Neural crest cell (in vitro differentiated cells): ENCODE data around the gene TECTA. TPM values are rescaled to one million over a fixed set of nuclear protein-coding genes. Genes with fewer than 3 reads are reported as not detected.

Experiments
- DNase-seq: peaks from one replicate; pipeline ENCODE4 v3.0.0; 2021; ENCODE audit warnings: low read depth, mixed read lengths, low spot score
- H3K27ac Mint-ChIP-seq: one replicate; pipeline ENCODE4 v1.8.0; 2021; ENCODE audit warnings: mild to moderate bottlenecking, mixed read lengths; ENCODE audit not compliant: unreplicated experiment
- H3K27me3 Mint-ChIP-seq: 2 replicates; pipeline ENCODE4 v1.8.0; 2021; ENCODE audit warnings: low read depth, mild to moderate bottlenecking, mixed read lengths
- H3K36me3 Mint-ChIP-seq: 2 replicates; pipeline ENCODE4 v1.8.0; 2021; ENCODE audit warnings: low read depth, mild to moderate bottlenecking, mixed read lengths
- H3K4me1 Mint-ChIP-seq: 2 replicates; pipeline ENCODE4 v1.8.0; 2021; ENCODE audit warnings: mixed read lengths
- H3K4me3 Mint-ChIP-seq: one replicate; pipeline ENCODE4 v1.8.0; 2021; ENCODE audit warnings: mild to moderate bottlenecking, mixed read lengths
- H3K9me3 Mint-ChIP-seq: 2 replicates; pipeline ENCODE4 v1.8.0; 2021; ENCODE audit warnings: mixed read lengths
- total RNA-seq: library from RNA; stranded (reverse); gene quantifications from 2 replicates; pipeline ENCODE4 v1.2.1, GENCODE V29; 2021
- TF ChIP-seq, protein P1 (sequence below): fragments of 200-600 bp; sonication (generic); conservative IDR thresholded peaks from 2 replicates; pipeline ENCODE4 v1.5.0; 2021; ENCODE audit warnings: antibody characterized with exemption, mild to moderate bottlenecking

TECTA gene
- total RNA-seq, 1 donor from 2014 or later = 1.5 TPM

GRCh38 chr11:121067962-121068647, 32.9 kb upstream of the TECTA start:
- H3K4me3 Mint-ChIP-seq = no peak overlapping the region
- no peak overlapping the region for H3K27ac Mint-ChIP-seq
- no peak for DNase-seq
- peaks cover 22% of the 10 kb centered on the region for H3K36me3 Mint-ChIP-seq
- H3K4me1 Mint-ChIP-seq = peaks cover 19% of the 10 kb centered on the region
- peaks cover 3% of the 10 kb centered on the region for H3K9me3 Mint-ChIP-seq
- H3K27me3 Mint-ChIP-seq = no peaks in the 10 kb centered on the region
- TF ChIP-seq, protein P1, sequence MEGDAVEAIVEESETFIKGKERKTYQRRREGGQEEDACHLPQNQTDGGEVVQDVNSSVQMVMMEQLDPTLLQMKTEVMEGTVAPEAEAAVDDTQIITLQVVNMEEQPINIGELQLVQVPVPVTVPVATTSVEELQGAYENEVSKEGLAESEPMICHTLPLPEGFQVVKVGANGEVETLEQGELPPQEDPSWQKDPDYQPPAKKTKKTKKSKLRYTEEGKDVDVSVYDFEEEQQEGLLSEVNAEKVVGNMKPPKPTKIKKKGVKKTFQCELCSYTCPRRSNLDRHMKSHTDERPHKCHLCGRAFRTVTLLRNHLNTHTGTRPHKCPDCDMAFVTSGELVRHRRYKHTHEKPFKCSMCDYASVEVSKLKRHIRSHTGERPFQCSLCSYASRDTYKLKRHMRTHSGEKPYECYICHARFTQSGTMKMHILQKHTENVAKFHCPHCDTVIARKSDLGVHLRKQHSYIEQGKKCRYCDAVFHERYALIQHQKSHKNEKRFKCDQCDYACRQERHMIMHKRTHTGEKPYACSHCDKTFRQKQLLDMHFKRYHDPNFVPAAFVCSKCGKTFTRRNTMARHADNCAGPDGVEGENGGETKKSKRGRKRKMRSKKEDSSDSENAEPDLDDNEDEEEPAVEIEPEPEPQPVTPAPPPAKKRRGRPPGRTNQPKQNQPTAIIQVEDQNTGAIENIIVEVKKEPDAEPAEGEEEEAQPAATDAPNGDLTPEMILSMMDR = no peak

- Mint-ChIP-seq H3K4me3 (no peak overlapping the region), H3K27me3 (no peaks in the 10 kb centered on the region), H3K4me1 (peaks cover 19% of the 10 kb centered on the region), H3K9me3 (peaks cover 3% of the 10 kb centered on the region), H3K27ac (no peak overlapping the region), H3K36me3 (peaks cover 19% of the 10 kb centered on the region)
- TF ChIP-seq, protein P1 = no peak
- DNase-seq = no peak
Observed at GRCh38 chr11:121068787-121069186, 32.3 kb upstream of the TECTA start.

DNA sequence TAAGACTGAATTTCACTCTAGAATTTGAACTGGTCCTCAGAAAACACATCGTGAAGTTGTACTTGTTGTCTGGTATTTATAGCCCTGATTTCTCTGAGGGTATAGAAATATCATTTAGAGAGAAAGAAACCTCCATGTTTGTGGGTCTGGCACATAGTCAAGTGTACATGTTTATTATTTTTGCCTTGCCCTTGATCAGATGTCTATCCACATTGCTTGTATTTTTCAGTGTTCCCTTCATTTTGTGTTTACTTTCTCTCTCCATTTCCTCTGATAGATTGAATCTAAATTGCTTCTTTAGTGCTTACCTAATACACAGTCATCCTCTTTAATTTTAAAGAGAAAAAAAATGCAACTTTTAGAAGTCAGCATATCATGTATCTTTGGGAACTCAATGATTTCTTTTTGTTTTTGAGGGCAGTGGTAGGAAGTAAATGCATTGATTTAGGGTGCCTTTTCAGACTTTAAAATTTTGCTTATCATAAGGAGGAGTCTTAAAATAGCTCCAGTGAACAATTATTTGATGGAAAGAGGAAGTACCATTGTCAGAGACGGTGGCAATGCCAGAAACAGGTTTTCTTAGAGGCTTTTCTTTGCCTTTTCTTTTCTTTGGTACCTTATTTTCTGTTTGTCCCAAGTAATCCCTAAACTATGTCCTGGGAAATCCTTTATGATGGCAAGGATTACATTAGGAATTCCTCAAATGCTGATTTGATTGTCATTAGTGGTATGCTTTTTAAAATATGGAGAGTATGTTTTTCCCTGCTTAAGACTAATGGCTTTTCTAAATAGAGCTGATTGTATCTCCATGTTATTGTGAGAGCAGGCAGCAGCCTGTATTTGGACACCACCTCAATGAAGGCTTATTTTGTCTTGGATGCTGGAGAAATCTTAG, 29.8 kb upstream of the TECTA start:
- peaks cover 17% of the 10 kb centered on the region for H3K36me3 Mint-ChIP-seq
- peaks cover 3% of the 10 kb centered on the region for H3K9me3 Mint-ChIP-seq
- H3K27ac Mint-ChIP-seq = peak overlapping the region; percentile 98
- peaks cover 19% of the 10 kb centered on the region for H3K4me1 Mint-ChIP-seq
- DNase-seq = no peak
- H3K4me3 Mint-ChIP-seq = peak overlapping the region; percentile 1
- no peaks in the 10 kb centered on the region for H3K27me3 Mint-ChIP-seq
- TF ChIP-seq, protein P1 = no peak

DNA sequence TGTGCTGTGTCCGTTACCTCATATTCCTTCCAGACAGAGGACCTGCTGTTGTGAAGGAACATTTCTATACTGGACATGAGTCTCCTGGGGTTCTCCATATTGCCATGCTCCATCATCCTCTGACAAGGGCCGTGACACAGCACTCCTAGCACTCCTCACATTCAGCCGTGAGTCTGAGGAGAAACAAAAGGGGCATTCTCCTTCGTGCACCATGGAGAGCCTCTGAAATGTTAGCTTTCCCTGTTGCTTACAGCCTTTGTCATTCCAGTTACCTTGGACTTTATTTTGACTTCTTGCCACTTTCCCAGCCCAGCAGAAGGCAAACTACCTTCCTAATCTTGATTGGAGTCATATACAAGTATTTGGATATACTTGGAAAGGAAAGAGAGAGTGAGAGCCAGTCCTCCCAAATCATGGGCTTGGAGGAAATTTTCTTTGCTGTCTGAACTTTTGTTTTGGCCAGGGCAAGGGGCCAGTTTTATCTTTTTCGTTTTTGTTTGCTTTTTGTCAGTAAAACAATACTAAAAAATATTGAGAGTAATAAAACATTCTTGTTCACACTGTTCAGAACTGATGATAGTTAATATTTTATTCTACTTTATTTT, 29.1 kb upstream of the TECTA start:
- Mint-ChIP-seq H3K4me3 (peak overlapping the region; percentile 1), H3K4me1 (peaks cover 19% of the 10 kb centered on the region), H3K27me3 (no peaks in the 10 kb centered on the region), H3K36me3 (peaks cover 17% of the 10 kb centered on the region), H3K9me3 (peaks cover 3% of the 10 kb centered on the region), H3K27ac (peak overlapping the region; percentile 98)
- TF ChIP-seq, protein P1 = no peak
- peak; percentile 22 for DNase-seq

GRCh38 chr11:121081321-121081720, 19.7 kb upstream of the TECTA start:
- Mint-ChIP-seq H3K27ac (no peak overlapping the region), H3K4me3 (no peak overlapping the region)

More at GRCh38 chr11:121081321-121081720, 19.7 kb upstream of the TECTA start:
- Mint-ChIP-seq H3K4me1 (peaks cover 14% of the 10 kb centered on the region), H3K9me3 (no peaks in the 10 kb centered on the region), H3K27me3 (no peaks in the 10 kb centered on the region), H3K36me3 (no peaks in the 10 kb centered on the region)
- DNase-seq = no peak
- TF ChIP-seq, protein P1 = no peak
